Measurements from ENCODE around the gene TBCC.

GRCh38 chr6:42788671-42789070 is 42.8 kb upstream of the TBCC start:
- no peak for TF ChIP-seq ZBTB39 (CRISPR knock-in tag; IDR thresholded peaks at IDR 0.05)
- TF ChIP-seq ZSCAN5A (CRISPR knock-in tag; IDR thresholded peaks at IDR 0.05; ENCODE audit: borderline replicate concordance): no peak
- no peak for TF ChIP-seq ZNF281 (CRISPR knock-in tag; IDR thresholded peaks at IDR 0.05; ENCODE audit: borderline replicate concordance)
- no peak for TF ChIP-seq ZNF160 (CRISPR knock-in tag; IDR thresholded peaks at IDR 0.05)
- TF ChIP-seq ZNF274 (CRISPR knock-in tag; IDR thresholded peaks at IDR 0.05): no peak
- TF ChIP-seq ZNF510 (CRISPR knock-in tag; IDR thresholded peaks at IDR 0.05; ENCODE audit: low read depth): no peak
- TF ChIP-seq MED13 (CRISPR knock-in tag; IDR thresholded peaks at IDR 0.05): no peak
- TF ChIP-seq JUNB (CRISPR knock-in tag; IDR thresholded peaks at IDR 0.05; ENCODE audit: borderline replicate concordance): no peak
- TF ChIP-seq ZNF512 (CRISPR knock-in tag; IDR thresholded peaks at IDR 0.05): no peak
- no peak for TF ChIP-seq SOX6 (IDR thresholded peaks at IDR 0.05)
- TF ChIP-seq SOX6 (CRISPR knock-in tag; IDR thresholded peaks at IDR 0.05): no peak
- TF ChIP-seq KLF9 (CRISPR knock-in tag; IDR thresholded peaks at IDR 0.05; ENCODE audit: low read depth): no peak
- no peak for TF ChIP-seq ZNF7 (CRISPR knock-in tag; IDR thresholded peaks at IDR 0.05)
